B cell (primary cell): ENCODE results near the gene PPFIA1.

Experiments
- CTCF ChIP-seq: fragments of 200-600 bp; IDR thresholded peaks from one replicate; pipeline ENCODE4 v1.8.0; 2022; ENCODE audit warnings: antibody characterized with exemption, mild to moderate bottlenecking
- EZH2 ChIP-seq: IDR thresholded peaks from 2 replicates; pipeline ENCODE4 v1.6.1; 2012; ENCODE audit warnings: borderline replicate concordance, low read depth, mild to moderate bottlenecking, moderate library complexity, low read length; ENCODE audit not compliant: insufficient read depth, poor library complexity, severe bottlenecking

GRCh38 chr11:70433038-70433437 is 162.5 kb downstream of the PPFIA1 start:
- TF ChIP-seq CTCF (no peak), EZH2 (no peak)
